ENCODE results near the gene LRBA. TPM values are rescaled to one million over a fixed set of nuclear protein-coding genes. Genes with fewer than 3 reads are reported as not detected.
"Not testable (repeated sequence)": the region's sequence is repeated elsewhere in the genome, so short reads cannot be mapped to it uniquely, and the experiment has no call there.

The LRBA gene
- total RNA-seq, 2 donors from 2014 or later, result 30.9 to 33.7 TPM

DNA sequence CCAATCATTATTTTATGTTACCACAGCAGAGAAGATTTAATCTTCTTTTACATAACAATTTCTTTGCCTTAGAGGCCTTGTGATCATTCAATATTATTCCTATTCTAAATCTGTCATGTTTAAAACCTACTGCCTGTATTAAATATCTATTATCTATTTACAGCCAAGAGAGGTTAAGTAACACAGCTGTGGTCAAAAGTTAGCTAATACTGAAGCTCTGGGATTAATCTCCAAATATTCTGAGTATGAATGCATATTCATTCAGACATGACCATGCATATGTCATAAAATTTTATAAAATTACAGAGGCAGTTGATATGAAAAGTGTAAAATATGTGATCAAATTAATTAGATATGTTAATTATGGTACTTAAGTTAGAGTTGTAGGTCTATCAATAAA, 621.0 kb downstream of the LRBA start:
- ATAC-seq (ENCODE audit: insufficient number of reproducible peaks, low FRiP score, low read depth), result no peak
- Histone ChIP-seq H3K27me3 (replicated peaks; ENCODE audit: insufficient read depth) (no peaks in the 10 kb centered on the region), H3K4me3 (no peak overlapping the region), H3K9me3 (peaks cover 6% of the 10 kb centered on the region), H3K36me3 (no peaks in the 10 kb centered on the region), H3K4me1 (ENCODE audit: control insufficient read depth in 1 of 2, low read depth in 2 of 2) (no peaks in the 10 kb centered on the region), H3K27ac (no peak overlapping the region)
- TF ChIP-seq, protein P1, sequence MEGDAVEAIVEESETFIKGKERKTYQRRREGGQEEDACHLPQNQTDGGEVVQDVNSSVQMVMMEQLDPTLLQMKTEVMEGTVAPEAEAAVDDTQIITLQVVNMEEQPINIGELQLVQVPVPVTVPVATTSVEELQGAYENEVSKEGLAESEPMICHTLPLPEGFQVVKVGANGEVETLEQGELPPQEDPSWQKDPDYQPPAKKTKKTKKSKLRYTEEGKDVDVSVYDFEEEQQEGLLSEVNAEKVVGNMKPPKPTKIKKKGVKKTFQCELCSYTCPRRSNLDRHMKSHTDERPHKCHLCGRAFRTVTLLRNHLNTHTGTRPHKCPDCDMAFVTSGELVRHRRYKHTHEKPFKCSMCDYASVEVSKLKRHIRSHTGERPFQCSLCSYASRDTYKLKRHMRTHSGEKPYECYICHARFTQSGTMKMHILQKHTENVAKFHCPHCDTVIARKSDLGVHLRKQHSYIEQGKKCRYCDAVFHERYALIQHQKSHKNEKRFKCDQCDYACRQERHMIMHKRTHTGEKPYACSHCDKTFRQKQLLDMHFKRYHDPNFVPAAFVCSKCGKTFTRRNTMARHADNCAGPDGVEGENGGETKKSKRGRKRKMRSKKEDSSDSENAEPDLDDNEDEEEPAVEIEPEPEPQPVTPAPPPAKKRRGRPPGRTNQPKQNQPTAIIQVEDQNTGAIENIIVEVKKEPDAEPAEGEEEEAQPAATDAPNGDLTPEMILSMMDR (IDR thresholded peaks at IDR 0.05), result no peak
- DNase-seq (ENCODE audit: low spot score), result no peak

DNA sequence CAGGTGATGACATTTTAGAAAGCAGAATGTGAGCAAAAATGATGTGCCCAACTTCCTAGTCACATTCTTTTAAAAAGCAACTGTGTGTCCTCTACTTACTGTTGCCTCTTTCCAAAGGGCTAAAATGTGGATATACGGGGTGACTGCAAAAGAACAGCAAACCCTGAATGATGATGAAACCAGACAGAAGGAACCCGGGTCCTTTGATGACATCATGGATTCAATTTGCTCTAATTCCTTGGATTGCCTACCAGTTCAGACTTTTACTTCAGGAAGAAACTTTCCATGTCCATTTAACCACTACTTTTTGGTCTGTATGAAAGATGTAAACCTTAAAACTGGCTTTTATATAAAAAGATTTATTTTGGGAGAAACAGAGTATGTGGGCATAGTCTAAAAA, 624.0 kb downstream of the LRBA start:
- TF ChIP-seq, protein P1 (IDR thresholded peaks at IDR 0.05), result no peak
- Histone ChIP-seq H3K36me3 (no peaks in the 10 kb centered on the region), H3K27ac (no peak overlapping the region), H3K4me3 (no peak overlapping the region), H3K9me3 (peaks cover 6% of the 10 kb centered on the region), H3K4me1 (ENCODE audit: control insufficient read depth in 1 of 2, low read depth in 2 of 2) (no peaks in the 10 kb centered on the region), H3K27me3 (replicated peaks; ENCODE audit: insufficient read depth) (no peaks in the 10 kb centered on the region)
- ATAC-seq (ENCODE audit: insufficient number of reproducible peaks, low FRiP score, low read depth), result no peak
- no peak for DNase-seq (ENCODE audit: low spot score)

DNA sequence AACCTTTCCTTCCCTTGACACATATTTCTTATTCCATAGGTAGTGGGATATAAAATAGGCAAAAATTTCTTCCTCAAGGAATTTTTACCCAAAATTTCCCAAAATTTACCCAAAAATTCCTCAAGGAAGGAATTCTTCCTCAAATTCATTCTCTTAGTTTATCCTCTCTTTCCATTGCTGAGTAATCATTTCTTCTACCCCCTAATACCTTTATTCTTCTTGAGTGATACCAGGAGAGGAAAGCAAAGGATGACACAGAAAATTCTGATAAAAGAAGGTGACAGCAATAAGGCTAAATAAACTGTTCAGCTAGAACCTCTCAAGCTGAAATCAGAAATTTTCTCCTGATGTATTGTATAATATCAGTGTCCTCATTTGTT, 624.6 kb downstream of the LRBA start:
- Histone ChIP-seq H3K4me3 (no peak overlapping the region), H3K27me3 (replicated peaks; ENCODE audit: insufficient read depth) (no peaks in the 10 kb centered on the region), H3K27ac (no peak overlapping the region), H3K36me3 (no peaks in the 10 kb centered on the region), H3K4me1 (ENCODE audit: control insufficient read depth in 1 of 2, low read depth in 2 of 2) (peaks cover 0 to under 1% of the 10 kb centered on the region in 2 donors), H3K9me3 (peaks cover 6% of the 10 kb centered on the region)
- no peak for ATAC-seq (ENCODE audit: insufficient number of reproducible peaks, low FRiP score, low read depth)
- TF ChIP-seq, protein P1 (IDR thresholded peaks at IDR 0.05), result no peak
- no peak for DNase-seq (ENCODE audit: low spot score)

DNA sequence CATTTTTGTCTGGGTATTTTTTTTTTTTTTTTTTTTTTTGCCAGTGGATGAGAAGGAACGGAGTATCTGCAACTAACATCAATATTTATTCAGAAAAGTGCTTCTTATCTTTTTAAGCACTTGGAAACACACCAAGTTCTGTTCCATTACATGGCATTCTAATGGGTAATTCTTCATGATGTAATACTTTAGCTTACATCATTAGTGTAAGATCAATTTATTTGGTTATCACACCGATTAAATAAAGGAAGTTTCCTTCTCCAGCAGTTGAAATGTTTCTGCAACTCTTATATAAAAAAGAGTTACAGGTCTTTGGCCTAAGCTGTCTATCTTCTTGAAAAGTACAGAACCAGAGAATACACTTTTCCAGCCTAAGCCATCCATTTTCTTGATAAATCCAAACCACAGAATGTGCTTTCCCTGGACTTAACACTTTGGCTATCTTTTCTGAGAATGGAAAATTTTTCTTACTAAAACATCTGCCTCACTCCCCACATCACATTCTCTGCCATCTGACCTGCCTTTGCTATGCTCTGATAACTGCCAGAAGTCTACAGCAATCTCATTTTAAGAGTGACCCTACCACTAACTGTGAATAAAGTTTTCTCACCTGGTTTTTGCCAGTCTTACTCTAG, 625.1 kb downstream of the LRBA start:
- TF ChIP-seq, protein P1 (IDR thresholded peaks at IDR 0.05), result no peak
- Histone ChIP-seq H3K9me3 (peaks cover 6% of the 10 kb centered on the region), H3K4me1 (ENCODE audit: control insufficient read depth in 1 of 2, low read depth in 2 of 2) (peaks cover 0 to 3% of the 10 kb centered on the region in 2 donors), H3K27me3 (replicated peaks; ENCODE audit: insufficient read depth) (no peaks in the 10 kb centered on the region), H3K36me3 (no peaks in the 10 kb centered on the region), H3K4me3 (no peak overlapping the region), H3K27ac (no peak overlapping the region)
- no peak for ATAC-seq (ENCODE audit: insufficient number of reproducible peaks, low FRiP score, low read depth)
- DNase-seq (ENCODE audit: low spot score), result no peak

DNA sequence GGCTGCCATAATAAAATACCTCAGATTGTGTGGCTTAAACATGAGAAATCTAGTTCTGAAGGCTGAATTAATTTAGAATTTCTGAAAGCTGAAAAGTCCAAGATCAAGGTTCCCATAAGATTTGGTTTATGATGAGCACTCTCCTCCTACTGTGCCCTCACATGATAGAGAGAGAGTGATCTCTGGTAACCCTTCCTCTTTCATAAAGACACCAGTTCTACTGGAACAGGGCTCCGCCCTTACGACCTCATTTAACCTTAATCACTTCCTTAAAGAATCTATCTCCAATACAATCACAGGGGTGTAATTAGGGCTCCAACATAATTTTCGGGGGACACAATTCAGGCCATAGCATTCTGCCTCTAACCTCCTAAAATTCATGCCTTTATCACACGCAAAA, 627.1 kb downstream of the LRBA start:
- no peak overlapping the region for H3K27ac ChIP-seq
- no peak for DNase-seq (ENCODE audit: low spot score)
- peaks cover 3% of the 10 kb centered on the region for H3K9me3 ChIP-seq
- no peaks in the 10 kb centered on the region for H3K27me3 ChIP-seq (replicated peaks; ENCODE audit: insufficient read depth)
- peaks cover 0 to 3% of the 10 kb centered on the region in 2 donors for H3K4me1 ChIP-seq (ENCODE audit: control insufficient read depth in 1 of 2, low read depth in 2 of 2)
- TF ChIP-seq, protein P1 (IDR thresholded peaks at IDR 0.05), result no peak
- ATAC-seq (ENCODE audit: insufficient number of reproducible peaks, low FRiP score, low read depth), result no peak
- no peak overlapping the region for H3K4me3 ChIP-seq
- no peaks in the 10 kb centered on the region for H3K36me3 ChIP-seq

DNA sequence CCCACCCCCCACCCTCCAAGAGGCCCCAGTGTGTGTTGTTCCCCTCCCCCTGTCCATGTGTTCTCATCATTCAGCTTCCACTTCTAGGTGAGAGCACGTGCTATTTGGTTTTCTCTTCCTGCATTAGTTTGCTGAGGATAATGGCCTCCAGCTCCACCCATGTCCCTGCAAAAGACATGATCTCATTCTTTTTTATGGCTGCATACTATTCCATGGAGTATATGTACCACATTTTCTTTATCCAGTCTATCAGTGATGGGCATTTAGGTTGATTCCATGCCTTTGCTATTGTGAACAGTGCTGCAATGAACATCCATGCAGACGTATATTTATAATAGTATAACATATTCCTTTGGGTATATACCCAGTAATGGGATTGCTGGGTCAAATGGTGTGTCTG, 628.7 kb downstream of the LRBA start:
- not testable (repeated sequence) for H3K36me3 ChIP-seq; H3K27me3 ChIP-seq (replicated peaks; ENCODE audit: insufficient read depth); H3K4me1 ChIP-seq (ENCODE audit: control insufficient read depth in 1 of 2, low read depth in 2 of 2); DNase-seq (ENCODE audit: low spot score); H3K27ac ChIP-seq; H3K9me3 ChIP-seq; ATAC-seq (ENCODE audit: insufficient number of reproducible peaks, low FRiP score, low read depth); H3K4me3 ChIP-seq

Measured in thoracic aorta (tissue), 2 donors.